Measurements from ENCODE around the gene PARD3B. TPM values are rescaled to one million over a fixed set of nuclear protein-coding genes. Genes with fewer than 3 reads are reported as not detected.

Gene PARD3B
- total and polyA plus RNA-seq, 2 experiments from 2014 or later, result 3.5 to 4.4 TPM

- no peak for TF ChIP-seq ZNF462 (CRISPR knock-in tag; IDR thresholded peaks at IDR 0.05)
- TF ChIP-seq JUNB (IDR thresholded peaks at IDR 0.05; ENCODE audit: unreplicated experiment), result no peak
Measured at GRCh38 chr2:204842068-204842467, 296.8 kb downstream of the PARD3B start (continued).

- H3K4me1 Mint-ChIP-seq, result peaks cover 15% of the 10 kb centered on the region
- no peaks in the 10 kb centered on the region for H3K27me3 Mint-ChIP-seq (ENCODE audit: insufficient read depth, low read depth, poor library complexity)
- Histone ChIP-seq H3K4me1 (ENCODE audit: insufficient read depth) (peaks cover 14% of the 10 kb centered on the region), H3K27ac (ENCODE audit: low read depth) (no peak overlapping the region; the same call in 1 of the 2 replicates), H3K4me2 (no peak overlapping the region), H4K20me1 (replicated peaks; ENCODE audit: insufficient read depth) (no peaks in the 10 kb centered on the region), H3K27me3 (ENCODE audit: insufficient read depth) (no peaks in the 10 kb centered on the region), H3K79me2 (replicated peaks; ENCODE audit: insufficient read depth) (no peaks in the 10 kb centered on the region), H3K9me2 (ENCODE audit: insufficient read depth) (no peaks in the 10 kb centered on the region), H3K4me3 (no peak overlapping the region), H3F3A (replicated peaks; ENCODE audit: low read depth) (no peaks in the 10 kb centered on the region), H2AFZ (no peak overlapping the region), H3K36me3 (ENCODE audit: insufficient read depth) (no peaks in the 10 kb centered on the region)
- DNase-seq (ENCODE audit: low spot score) (no peak), ATAC-seq (no peak; the same call in 2 of the 3 replicates)
- no peaks in the 10 kb centered on the region for H3K9me3 Mint-ChIP-seq
- no peak overlapping the region for H3K4me3 Mint-ChIP-seq
- H3K36me3 Mint-ChIP-seq (ENCODE audit: low read depth), result no peaks in the 10 kb centered on the region
- no peak overlapping the region for H3K27ac Mint-ChIP-seq
- TF ChIP-seq ETS1 (IDR thresholded peaks at IDR 0.05), result no peak
- no peak for TF ChIP-seq POLR2AphosphoS5 (IDR thresholded peaks at IDR 0.05; ENCODE audit: low read depth)
- TF ChIP-seq NANOG (IDR thresholded peaks at IDR 0.05; ENCODE audit: borderline replicate concordance), result no peak
- TF ChIP-seq ZNF331 (CRISPR knock-in tag; IDR thresholded peaks at IDR 0.05; ENCODE audit: low read depth), result no peak
- no peak for TF ChIP-seq JUNB (IDR thresholded peaks at IDR 0.05; ENCODE audit: unreplicated experiment)
- no peak for TF ChIP-seq EZH2phosphoT487 (IDR thresholded peaks at IDR 0.05; ENCODE audit: unreplicated experiment)
- TF ChIP-seq ZNF114 (CRISPR knock-in tag; IDR thresholded peaks at IDR 0.05), result no peak
- no peak for TF ChIP-seq CTCF (conservative IDR thresholded peaks at IDR 0.05; ENCODE audit: low read depth in 2 of 2)
Measured at GRCh38 chr2:204842661-204843485, 297.6 kb downstream of the PARD3B start.
